HG03045 (cell line): ENCODE measurements around the gene FOXN3.
"Not testable (repeated sequence)": the region's sequence is repeated elsewhere in the genome, so short reads cannot be mapped to it uniquely, and the experiment has no call there.

Source experiments
- ATAC-seq: cut with Tn5 transposase; IDR thresholded peaks from one replicate; pipeline ENCODE4 v1.9.1; 2021; ENCODE audit warnings: mild to moderate bottlenecking, moderate library complexity; ENCODE audit not compliant: unreplicated experiment

Gene FOXN3

GRCh38 chr14:89178800-89179535 lies 238.1 kb downstream of the FOXN3 start:
- ATAC-seq: no peak

- ATAC-seq: no peak
These were observed 238.7 kb downstream of the FOXN3 start for GRCh38 chr14:89178376-89178775.

GRCh38 chr14:89175881-89176799 lies 240.9 kb downstream of the FOXN3 start:
- ATAC-seq: no peak

- ATAC-seq: no peak
These were observed 245.4 kb downstream of the FOXN3 start for GRCh38 chr14:89171628-89172027.

GRCh38 chr14:89171168-89171567 lies 245.9 kb downstream of the FOXN3 start:
- ATAC-seq: no peak

- ATAC-seq: no peak
These were observed 249.3 kb downstream of the FOXN3 start for GRCh38 chr14:89167705-89168104.

GRCh38 chr14:89166633-89167032 lies 250.4 kb downstream of the FOXN3 start:
- no peak for ATAC-seq

GRCh38 chr14:89165189-89166181 lies 251.5 kb downstream of the FOXN3 start:
- peak; percentile 53 for ATAC-seq

- peak; percentile 31 for ATAC-seq
These were observed 252.6 kb downstream of the FOXN3 start for GRCh38 chr14:89164168-89165073.

- ATAC-seq: no peak
These were observed 253.9 kb downstream of the FOXN3 start for GRCh38 chr14:89163031-89163636.

GRCh38 chr14:89162586-89162985 lies 254.4 kb downstream of the FOXN3 start:
- ATAC-seq: no peak

- no peak for ATAC-seq
These were observed 256.6 kb downstream of the FOXN3 start for GRCh38 chr14:89160437-89160836.

- no peak for ATAC-seq
These were observed 258.3 kb downstream of the FOXN3 start for GRCh38 chr14:89158701-89159100.

- not testable (repeated sequence) for ATAC-seq
These were observed 258.9 kb downstream of the FOXN3 start for GRCh38 chr14:89158104-89158503.

GRCh38 chr14:89155491-89155890 lies 261.5 kb downstream of the FOXN3 start:
- no peak for ATAC-seq

- not testable (repeated sequence) for ATAC-seq
These were observed 265.3 kb downstream of the FOXN3 start for GRCh38 chr14:89151693-89152092.

- no peak for ATAC-seq
These were observed 270.8 kb downstream of the FOXN3 start for GRCh38 chr14:89146274-89146673.

GRCh38 chr14:89144642-89145041 lies 272.4 kb downstream of the FOXN3 start:
- ATAC-seq: no peak

GRCh38 chr14:89144066-89144465 lies 273.0 kb downstream of the FOXN3 start:
- no peak for ATAC-seq
